Stimulated activated CD4-positive, alpha-beta T cell treated with anti-CD3 and anti-CD28 coated beads, Interleukin-1b, Interleukin-23, amount 100 ng/mL, for 1 hour (primary cell): ENCODE measurements around the gene NAV2.

ENCODE experiments used
- DNase-seq, 2 donors: peaks; one replicate each; pipeline ENCODE4 v3.0.0-alpha.2; 2020; ENCODE audit warnings: low read depth in 2 of 2

Gene NAV2

DNA sequence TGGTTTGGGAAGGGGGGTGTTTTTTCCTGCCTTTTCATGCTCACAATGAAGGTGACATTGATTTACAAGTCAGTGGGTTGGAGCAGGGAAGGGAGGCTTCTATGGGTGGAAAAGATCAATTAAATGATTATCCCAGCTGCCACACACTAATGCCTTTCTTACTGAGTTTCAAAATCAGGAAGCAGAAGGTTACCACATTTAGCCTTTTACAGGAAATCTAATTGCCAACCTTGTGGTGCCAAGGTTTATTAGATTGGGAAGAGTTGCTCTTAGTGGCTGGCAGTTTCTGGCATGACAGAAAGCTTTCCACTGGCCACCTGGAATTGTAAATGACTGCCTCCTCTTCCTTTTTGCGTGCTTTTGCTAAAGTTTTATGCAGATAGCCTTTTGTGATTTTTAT is 98.7 kb downstream of the NAV2 start:
- DNase-seq: no peak

DNA sequence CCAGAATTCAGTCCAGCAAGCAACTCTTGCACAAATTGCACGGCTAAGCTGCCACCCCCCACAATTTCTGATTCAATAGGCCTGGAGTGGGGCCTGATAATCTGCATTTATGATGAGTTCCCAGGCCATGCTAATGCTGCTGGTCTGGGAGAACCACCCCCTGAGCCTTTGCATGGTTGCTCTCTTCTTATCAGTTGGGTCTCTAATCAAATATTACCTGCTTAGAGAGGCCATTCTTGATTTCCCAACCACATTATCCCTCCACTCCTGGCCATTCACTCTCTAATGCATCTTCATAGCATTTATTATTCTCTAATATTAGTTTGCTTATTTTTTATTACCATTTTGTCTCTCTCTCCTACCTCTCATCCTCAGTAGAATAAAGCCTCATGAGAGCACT is 99.5 kb downstream of the NAV2 start:
- DNase-seq: no peak

DNA sequence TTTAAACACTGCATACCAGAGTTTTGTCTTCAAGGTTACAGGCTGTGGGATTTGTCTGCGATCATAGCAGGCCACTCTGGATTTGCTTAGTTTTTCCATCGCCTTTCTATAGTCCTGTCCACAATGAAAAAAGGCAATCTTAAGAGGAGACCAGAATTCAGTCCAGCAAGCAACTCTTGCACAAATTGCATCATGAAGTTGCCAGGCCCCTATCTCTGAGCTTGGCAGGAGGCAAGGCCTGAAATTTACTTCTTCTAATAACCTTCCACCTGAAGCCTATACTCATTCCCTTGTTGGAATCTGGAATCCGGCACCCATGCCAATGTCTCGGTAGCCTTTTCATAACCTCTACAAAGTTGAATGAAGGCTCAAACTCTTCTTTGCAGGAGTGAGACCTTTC is 100.1 kb downstream of the NAV2 start:
- DNase-seq: no peak

DNA sequence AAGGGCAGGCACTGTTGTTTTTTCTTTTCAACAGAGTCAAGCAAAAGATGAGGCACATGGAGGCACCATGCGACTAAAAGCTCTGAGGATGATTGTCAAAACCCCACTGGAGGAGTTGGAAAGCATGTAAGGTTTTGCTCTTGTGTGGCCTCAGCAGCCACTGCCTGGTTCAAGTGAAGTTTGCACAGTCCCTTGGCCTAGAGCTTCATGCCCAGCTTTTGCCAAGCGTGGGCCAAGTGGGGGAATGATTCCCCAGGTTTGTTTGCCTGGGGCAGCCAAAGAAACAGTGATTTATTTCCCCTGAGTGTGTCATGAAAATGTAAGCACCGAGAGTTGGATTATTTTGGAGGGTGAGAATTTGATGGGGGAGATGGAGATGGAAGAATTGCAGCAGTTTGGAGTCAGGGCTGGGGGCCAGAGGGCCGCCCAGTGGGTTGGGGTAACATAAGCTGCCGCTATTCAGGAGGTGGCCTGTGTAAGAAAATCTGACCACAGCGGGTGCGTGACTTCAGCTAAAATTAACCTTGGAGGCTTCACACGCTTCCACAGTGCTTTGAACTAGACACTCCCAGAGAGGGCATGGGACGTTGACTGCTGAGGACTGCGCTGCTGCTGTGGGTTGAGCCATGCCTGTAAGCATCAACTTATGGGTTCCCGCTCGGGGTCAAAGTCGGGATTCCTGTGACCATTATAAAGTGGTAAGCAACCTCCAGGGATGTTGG is 100.7 kb downstream of the NAV2 start:
- no peak for DNase-seq

DNA sequence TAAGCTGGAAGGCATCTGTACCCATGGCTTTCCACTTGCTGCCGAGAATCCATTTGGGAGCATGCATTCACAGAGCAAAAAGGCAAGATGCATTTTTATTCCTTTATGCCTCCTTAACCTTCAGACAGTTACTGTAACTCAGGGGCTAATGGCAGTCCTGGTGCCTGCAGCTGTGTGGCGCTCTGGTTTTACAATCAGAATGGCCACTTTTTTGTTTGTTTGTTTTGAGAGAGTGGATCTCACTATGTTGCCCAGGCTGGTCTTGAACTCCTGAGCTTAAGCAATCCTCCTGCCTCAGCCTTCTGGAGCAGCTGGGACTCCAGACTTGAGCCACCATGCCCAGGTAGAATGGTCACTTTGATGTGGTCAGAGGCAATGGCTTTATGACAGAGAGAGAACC is 101.8 kb downstream of the NAV2 start:
- DNase-seq: no peak

DNA sequence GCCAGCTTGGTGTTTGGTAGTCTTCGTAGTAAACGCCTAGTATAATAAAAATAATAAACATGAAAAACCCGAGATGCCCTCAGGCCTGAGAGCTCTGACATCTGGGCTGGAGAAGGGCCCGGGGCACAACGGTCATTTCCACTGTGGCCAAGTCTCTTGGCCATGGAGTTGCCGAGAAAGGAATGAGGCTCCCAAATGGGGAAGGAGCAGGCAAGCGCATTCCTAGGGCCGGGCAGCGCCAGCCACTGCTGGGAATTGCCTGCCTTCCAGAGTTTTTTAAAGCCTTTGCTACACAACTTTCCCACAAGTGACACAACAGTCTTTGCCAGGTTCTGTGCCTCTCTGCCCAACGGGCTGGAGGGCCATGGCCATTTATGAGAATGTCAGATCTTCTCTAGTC is 103.4 kb downstream of the NAV2 start:
- no peak for DNase-seq

DNA sequence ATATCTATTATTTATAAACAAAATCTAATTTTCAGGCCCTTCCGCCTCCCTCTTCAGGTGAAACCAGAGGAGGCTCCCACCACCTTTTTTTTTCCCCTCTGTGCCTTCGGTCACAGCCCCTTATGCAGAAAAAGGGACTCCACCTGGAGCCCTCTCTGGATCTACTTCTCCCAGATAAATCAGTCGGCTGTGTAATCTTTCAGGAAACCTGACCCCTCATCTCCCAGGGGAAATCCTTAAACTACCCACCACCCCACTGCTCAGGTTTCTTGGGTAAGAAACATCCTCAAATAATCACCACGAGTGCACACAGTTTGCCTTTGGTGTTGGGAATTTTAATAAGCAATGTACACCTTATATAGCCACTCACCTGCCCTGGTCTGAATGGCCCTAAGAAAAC is 104.2 kb downstream of the NAV2 start:
- DNase-seq: no peak

DNA sequence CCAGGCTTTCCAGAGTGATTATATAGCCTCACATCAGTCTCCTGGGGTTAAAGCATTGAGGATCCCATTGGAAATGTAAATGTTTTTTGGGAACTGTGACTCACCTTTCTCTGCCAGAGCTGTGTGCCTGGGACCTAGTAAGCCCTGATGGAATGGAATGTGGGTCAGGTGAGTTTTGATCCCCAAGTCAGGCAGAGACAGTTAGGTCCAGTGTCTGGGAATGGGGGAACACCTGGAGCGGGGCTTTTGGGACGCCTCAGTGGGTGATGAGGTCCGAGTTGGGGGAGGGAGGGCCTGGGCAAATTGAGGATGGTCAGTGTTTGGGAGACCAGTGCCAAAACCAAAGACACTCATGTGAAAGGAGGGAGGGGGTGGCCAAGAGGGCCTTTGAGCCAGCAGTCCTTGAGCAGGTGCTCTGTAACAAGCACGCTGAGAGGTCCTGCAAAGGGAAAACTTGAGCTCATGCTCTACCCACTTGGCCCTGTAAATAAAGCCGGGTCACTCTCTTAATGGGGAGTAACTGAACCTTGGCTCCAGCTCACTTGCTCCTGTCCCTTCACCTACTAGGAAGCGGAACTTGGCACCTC is 104.7 kb downstream of the NAV2 start:
- no peak for DNase-seq

DNA sequence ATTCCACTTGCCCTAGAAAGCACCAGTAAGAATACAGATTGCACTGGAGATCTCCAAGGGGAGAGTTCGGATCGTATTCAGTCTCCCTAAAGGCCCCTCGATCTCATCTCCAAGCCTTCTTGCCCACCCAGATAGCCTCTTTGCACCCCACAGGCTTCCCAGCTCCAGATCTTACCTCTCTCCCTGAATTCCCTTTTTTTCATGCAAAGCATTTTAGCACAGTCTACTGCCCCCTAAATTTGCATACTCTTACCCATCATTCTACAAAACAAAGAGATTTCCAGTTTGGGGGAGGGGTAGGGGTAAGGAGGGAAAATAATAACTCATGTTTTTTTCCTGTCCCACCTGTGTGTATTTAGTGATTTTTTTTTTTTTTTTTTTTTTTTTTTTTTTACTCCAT is 105.2 kb downstream of the NAV2 start:
- no peak for DNase-seq

DNA sequence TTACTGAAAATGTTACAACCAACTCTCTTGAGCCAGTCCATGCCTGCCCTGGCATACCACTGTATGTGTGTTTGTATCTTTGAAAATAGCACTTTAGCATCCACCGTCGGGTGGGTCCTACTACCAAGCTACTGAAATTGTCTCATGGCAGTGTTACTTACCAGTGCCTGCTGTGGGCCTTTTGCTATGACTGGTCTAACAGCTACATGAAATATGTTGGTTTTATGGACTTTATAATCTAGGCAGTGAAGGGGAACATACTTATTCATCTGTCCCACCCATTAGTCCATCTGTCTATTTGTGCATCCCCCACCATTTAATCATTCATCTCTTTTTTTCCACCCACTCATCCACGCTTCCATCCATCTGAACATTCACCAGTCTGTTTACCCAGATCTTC is 106.0 kb downstream of the NAV2 start:
- DNase-seq: no peak

DNA sequence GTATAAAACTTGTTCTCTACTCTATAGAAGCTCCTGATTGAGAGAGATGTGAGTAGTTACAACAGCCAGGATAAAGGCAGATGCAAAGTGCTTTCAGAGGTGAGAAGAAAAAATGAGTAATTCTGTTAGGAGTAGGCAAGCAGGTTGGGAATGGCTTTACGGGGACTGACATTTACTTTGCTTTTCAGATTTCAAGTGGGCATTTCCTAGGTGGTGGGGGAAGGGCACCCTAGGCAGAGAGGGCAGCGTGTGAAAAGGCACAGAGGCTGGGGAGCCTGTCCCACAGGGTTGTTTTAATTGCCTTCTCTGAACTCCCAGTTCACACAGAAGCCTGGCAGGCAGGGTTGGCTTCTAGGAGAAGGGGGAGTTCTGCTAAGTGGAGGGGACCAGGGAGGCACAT is 106.5 kb downstream of the NAV2 start:
- DNase-seq: no peak

DNA sequence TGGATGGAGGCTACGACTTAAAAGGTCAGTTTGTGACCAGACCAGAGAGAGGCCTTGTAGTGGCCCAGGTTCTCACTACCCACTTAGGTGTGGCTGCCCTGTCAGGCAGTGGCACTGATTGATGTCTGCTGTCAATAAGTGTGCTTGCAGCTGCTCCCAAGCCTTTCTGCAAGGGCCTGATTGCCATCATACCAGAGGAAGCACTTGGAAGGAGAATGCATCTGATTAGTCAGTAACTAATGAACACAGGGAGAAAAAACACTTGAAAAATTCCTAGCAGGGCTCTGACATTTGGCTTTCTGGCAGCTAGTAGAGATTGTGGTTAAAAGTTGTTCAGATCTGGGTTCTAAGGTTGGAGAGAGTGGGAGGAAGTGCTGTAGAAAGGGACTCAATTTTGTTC is 107.5 kb downstream of the NAV2 start:
- DNase-seq: no peak

DNA sequence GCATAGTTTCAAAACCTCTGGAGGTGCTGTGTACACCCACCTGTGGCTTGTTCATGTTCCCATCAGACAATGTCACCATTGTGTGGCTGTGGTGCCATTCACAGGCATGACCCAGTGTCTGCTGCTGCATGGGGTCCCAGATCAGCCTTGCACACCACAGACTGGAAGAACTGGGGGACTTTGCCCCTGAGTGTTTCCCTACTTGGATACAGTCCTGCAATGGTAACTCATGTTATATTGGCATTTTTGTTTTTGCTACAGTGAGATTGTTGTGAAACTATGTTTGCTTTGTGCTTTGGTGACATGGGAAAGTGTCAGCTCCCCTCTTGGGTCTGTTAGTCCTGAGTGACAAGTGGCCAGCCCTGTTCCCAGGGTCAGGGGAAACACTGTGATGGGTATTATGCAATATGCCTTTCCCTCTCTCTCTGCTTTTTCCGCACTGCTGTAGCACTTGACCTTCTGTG is 108.8 kb downstream of the NAV2 start:
- DNase-seq: no peak

DNA sequence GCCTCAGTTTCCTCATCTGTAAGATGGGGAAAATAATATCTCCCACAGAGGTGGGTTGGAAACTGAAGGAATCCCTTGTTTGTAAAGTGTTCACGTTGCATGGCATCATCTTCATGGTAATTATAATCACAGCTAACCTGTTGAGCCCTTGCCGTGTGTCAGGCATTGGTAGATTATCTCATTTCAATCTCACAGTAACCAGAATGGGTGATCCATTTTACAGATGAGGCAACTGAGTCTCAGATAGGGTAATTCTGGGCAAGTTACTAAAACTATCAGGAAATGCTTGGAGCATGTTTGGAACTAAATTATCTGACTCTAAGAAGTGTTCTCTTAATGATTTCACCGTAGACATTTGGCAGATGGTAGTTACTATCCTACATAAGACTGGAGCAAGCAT is 109.4 kb downstream of the NAV2 start:
- no peak for DNase-seq

DNA sequence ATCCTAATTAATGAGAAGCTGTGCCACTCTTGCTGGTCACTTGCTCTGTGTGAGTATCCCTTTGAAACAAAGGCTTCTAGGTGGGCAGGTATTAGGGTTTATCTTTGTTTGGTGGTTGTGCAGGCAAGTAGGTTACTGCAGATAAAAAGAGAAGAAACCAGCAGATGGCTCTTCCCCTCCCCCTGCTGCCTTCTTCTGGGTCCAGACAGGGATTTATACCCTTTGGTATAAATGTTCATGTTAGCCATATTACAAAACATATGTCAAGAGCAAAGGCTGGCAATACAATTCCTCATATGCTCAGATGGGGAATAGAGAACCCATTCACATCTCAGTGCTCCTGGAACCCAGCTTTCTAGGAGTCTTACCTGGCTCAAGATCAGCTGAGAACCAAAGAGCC is 109.9 kb downstream of the NAV2 start:
- DNase-seq: no peak

DNA sequence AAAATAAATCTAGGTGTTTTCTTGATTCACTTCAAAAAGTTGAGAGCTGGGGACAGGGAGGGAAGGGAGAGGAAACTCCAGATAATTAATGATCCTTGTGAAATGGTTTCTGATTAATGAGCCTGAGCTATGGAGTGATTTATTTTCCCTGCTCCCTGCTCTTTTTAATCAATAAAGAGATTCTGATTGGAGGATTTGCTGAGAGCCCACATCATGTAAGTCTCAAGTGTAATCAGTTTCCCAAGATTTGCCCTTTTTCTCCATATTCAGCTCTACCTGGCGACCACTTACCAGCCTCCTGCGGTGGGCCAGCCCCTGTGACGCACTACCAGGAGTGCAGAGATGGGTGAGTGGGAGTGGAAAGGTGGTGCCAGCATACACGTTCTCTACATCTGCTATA is 114.0 kb downstream of the NAV2 start:
- DNase-seq: no peak

DNA sequence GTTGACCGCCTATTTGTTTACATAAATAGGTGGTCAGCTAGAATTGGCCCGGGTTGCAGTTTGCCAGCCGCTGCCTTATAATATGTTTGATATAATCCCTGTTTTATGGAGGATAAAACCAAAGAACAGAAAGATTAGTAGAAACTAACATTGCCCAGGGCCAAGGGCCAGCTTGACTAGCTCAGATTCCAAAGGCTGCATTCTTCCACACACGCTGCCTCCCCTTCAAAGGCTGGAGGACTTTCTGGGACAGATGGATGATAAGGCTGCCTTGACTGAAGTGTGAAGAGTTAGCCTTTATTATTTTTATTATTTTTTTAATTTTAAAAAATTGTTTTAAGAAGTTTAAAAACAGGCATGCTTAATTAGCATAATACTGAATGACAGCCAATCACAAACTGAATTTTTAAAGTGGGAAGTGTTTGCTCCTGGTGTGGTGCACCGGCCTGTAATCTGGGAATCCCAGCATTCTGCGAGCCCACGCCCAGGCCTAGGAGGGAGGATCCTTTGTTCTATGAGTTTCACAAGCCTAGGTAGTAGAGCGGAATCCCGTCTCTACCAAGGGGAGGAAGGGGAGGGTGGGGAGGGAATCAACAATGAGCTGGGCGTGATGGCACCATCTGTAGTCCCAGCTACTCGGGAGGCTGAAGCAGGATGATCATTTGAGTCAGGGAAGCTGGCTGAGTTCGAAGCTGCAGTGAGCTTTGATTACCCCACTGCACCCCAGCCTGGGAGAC is 114.9 kb downstream of the NAV2 start:
- no peak for DNase-seq

DNA sequence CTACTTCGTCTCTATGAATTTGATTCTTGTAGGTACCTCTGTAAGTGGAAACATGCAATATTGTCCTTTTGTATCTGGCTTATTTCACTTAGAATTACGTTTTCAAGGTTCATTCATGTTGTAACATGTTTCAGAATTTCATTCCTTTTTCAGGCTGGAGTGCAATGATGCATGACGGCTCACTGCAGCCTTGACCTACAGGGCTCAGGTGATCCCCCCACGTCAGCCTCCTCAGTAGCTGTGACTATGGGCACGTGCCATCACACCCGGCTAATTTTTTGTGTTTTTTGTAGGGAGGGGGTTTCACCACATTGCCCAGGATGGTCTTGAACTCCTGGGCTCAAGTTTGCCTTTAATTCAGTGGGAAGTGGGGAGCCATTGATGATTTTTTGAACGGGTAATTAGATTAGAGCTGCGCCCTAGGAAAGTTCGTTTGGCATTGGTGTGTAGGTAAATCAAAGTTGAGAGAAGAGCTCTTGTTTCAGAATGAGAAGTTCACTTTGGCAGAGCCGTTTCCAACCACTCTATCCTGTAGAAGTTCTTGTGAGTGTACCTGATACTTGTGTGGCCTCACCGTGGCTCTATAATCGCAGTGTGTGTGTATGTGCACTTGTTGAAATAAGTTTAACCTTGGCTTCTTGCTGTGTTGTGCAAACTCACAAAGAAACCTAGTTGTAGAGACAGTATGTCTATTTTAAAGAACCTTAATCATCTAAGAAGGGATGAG is 115.9 kb downstream of the NAV2 start:
- DNase-seq: no peak

DNA sequence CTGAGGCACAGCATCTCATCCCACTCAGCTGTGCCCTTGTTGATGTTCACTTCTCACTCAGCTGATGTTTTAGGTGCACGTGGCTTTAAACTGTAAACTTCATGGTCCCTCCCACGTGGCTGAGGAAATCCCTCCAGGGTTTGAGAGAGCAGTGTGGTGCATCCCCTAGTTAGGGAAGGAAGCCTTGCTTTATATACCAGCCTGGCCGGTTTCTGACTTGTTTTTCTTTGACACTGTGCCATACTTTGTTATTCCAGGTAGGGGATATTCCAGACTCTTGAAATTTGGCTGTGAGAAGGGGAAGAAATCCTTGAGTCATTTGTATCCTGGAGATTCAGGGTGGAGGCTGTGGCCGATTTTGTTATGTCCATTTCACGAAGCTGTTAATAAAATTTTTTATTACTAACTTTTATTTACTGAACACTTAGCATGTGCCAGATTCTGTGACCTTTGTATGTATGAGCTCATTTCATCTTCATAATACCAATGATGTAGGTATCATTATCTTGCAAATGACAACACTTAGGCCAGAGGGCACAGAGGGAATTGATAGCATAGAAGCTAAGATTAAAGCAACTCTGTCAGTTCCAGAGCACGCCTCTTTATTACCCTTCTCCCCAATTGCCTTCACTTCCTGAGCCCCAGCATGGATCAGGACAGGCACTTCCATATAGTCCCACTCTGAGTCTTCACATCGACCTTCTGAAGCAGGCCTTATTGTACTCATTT is 116.6 kb downstream of the NAV2 start:
- no peak for DNase-seq

DNA sequence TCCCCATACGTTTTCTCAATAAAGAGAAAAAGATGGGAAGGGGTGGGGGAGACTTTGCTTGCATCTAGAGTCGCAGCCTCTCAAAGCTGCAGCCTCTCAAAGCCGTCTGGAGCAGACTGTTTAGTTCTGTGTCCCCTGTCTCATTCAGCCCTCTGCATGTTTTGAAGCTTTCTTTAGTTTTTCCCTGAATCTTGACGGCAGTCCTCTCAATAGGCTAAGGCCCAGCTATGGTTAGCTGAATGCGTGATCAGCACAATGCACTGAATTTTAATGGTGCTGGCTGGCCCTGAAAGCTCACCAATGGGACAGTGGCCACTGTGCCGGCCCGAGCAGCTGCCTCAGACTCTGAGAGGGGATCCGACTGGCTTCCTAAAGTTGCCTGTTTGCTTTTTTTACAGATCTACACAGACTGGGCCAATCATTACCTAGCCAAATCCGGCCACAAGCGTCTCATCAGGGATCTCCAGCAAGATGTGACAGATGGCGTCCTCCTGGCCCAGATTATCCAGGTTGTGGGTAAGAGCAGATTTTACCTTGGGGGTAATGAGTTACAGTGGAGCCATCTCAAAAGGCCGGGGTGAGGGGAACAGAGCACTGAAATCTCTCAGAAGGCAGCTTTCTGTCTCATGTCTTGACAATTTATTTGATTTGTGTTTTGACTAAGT is 119.6 kb downstream of the NAV2 start:
- no peak for DNase-seq

DNA sequence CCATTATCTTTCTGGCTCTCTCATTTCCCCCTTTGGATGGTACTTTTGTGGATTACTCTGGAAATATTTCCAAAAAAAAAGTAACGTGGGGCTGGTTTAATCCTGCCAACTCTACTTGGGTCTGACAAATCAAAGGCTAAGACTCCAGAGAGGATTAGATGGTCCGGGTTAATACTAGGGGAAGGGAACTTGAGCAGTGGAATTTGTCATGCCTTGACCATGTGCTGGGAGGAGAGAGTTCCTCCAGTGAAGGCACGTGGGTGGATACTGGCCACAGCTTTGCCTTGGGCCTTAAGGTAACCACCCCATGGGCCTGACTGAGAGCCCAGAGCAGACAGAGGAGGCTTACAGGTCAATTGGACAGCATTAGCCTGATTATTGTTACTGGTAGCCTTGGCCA is 120.3 kb downstream of the NAV2 start:
- no peak for DNase-seq
